ENCODE data around the gene NEK1.
"Not testable (repeated sequence)": the region's sequence is repeated elsewhere in the genome, so short reads cannot be mapped to it uniquely, and the experiment has no call there.

DNA sequence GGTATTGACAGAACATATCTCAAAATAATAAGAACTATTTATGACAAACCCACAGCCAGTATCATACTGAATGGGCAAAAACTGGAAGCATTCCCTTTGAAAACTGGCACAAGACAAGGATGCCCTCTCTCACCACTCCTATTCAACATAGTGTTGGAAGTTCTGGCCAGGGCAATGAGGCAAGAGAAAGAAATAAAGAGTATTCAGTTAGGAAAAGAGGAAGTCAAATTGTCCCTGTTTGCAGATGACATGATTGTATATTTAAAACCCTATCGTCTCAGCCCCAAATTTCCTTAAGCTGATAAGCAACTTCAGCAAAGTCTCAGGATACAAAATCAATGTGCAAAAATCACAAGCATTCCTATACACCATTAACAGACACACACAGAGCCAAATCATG is 159.7 kb downstream of the NEK1 start:
- TF ChIP-seq HDAC2 (IDR thresholded peaks at IDR 0.05; ENCODE audit: borderline replicate concordance in 1 of 2, low read depth in 2 of 2, low read length in 2 of 2); SP4 (IDR thresholded peaks at IDR 0.05; ENCODE audit: low read length); POLR2A (IDR thresholded peaks at IDR 0.05; ENCODE audit: control extremely low read depth in 1 of 2, low read depth in 2 of 2, low read length in 2 of 2); POLR2AphosphoS5 (IDR thresholded peaks at IDR 0.05; ENCODE audit: low read depth, low read length); RFX5 (IDR thresholded peaks at IDR 0.05; ENCODE audit: borderline replicate concordance, low read depth, low read length); EP300 (IDR thresholded peaks at IDR 0.05; ENCODE audit: borderline replicate concordance in 1 of 2, low read depth in 2 of 2, low read length in 2 of 2); YY1 (IDR thresholded peaks at IDR 0.05; ENCODE audit: low read depth, low read length); GABPA (IDR thresholded peaks at IDR 0.05; ENCODE audit: borderline replicate concordance, insufficient read depth, low read length): not testable (repeated sequence)
- TF ChIP-seq, protein P1, sequence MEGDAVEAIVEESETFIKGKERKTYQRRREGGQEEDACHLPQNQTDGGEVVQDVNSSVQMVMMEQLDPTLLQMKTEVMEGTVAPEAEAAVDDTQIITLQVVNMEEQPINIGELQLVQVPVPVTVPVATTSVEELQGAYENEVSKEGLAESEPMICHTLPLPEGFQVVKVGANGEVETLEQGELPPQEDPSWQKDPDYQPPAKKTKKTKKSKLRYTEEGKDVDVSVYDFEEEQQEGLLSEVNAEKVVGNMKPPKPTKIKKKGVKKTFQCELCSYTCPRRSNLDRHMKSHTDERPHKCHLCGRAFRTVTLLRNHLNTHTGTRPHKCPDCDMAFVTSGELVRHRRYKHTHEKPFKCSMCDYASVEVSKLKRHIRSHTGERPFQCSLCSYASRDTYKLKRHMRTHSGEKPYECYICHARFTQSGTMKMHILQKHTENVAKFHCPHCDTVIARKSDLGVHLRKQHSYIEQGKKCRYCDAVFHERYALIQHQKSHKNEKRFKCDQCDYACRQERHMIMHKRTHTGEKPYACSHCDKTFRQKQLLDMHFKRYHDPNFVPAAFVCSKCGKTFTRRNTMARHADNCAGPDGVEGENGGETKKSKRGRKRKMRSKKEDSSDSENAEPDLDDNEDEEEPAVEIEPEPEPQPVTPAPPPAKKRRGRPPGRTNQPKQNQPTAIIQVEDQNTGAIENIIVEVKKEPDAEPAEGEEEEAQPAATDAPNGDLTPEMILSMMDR (IDR thresholded peaks at IDR 0.05; ENCODE audit: control extremely low read depth in 1 of 3, insufficient read depth in 1 of 3, low read depth in 1 of 3, low read length in 3 of 3) = not testable (repeated sequence)
